ENCODE data around the gene ACRBP. TPM values are rescaled to one million over a fixed set of nuclear protein-coding genes. Genes with fewer than 3 reads are reported as not detected.

The ACRBP gene
- total and polyA plus RNA-seq, 2 donors (not counting 1 experiment from before 2014, with no cell fraction given), result 10.7 to 12.3 TPM

- Histone ChIP-seq H3K4me2 (replicated peaks; ENCODE audit: low read depth, low read length, poor library complexity, severe bottlenecking) (no peak overlapping the region), H3K4me1 (ENCODE audit: control insufficient read depth in 2 of 2, insufficient read depth in 2 of 2, low read length in 2 of 2) (peaks cover 7 to 36% of the 10 kb centered on the region in 2 donors), H3K36me3 (replicated peaks in 1 of 2; ENCODE audit: control extremely low read depth in 1 of 2, control insufficient read depth in 1 of 2, extremely low read depth in 1 of 2, insufficient read depth in 2 of 2, low read length in 1 of 2) (peaks cover 0 to 39% of the 10 kb centered on the region in 2 experiments), H3K79me2 (ENCODE audit: control insufficient read depth, insufficient read depth, low read length) (peaks cover 57% of the 10 kb centered on the region), H3K9ac (ENCODE audit: low read length) (no peak overlapping the region), H3K27ac (ENCODE audit: low read length in 2 of 2) (peak overlapping the region in 1 of 2 donors; percentile 60), H4K20me1 (ENCODE audit: control insufficient read depth, insufficient read depth, low read length, poor library complexity, severe bottlenecking) (peaks cover 29% of the 10 kb centered on the region), H3K27me3 (replicated peaks in 1 of 4; ENCODE audit: control extremely low read depth in 1 of 4, control insufficient read depth in 3 of 4, insufficient read depth in 4 of 4, low read length in 3 of 4) (no peaks in the 10 kb centered on the region), H3K4me3 (ENCODE audit: control extremely low read depth in 1 of 5, extremely low read depth in 1 of 5, insufficient read depth in 1 of 5, low read depth in 2 of 5, low read length in 4 of 5) (no peak overlapping the region), H2AFZ (ENCODE audit: insufficient read depth, low read depth, low read length, poor library complexity, severe bottlenecking) (no peak overlapping the region), H3K9me3 (ENCODE audit: control extremely low read depth in 1 of 3, control insufficient read depth in 2 of 3, insufficient read depth in 1 of 3, low read length in 2 of 3) (no peaks in the 10 kb centered on the region)
- H3K4me3 Mint-ChIP-seq, result no peak overlapping the region
- WGBS (ENCODE audit: insufficient coverage), result 80% methylated on average over 3 of the region's 5 CpGs
- ChIA-PET POLR2A (interaction anchor here (0.6 to 2.4 kb wide), 3 partner anchors 17 to 170 kb away, joined by 3 to 12 read pairs (median 3); partner anchors contain the start of gene LPAR5), CTCF (interaction anchor here (0.9 to 6.5 kb wide), 12 partner anchors 15 to 135 kb away, joined by 3 to 58 read pairs (median 3); partner anchors contain the start of gene LPAR5)
- H3K27ac Mint-ChIP-seq, result peak overlapping the region; percentile 82
- TF ChIP-seq EZH2 (IDR thresholded peaks at IDR 0.05; ENCODE audit: borderline replicate concordance, insufficient read depth, low read depth, low read length, poor library complexity, severe bottlenecking), result no peak
- no peak for TF ChIP-seq CTCF (IDR thresholded peaks at IDR 0.05)
- no peak for DNase-seq
- H3K27me3 Mint-ChIP-seq, result no peaks in the 10 kb centered on the region
- H3K4me1 Mint-ChIP-seq, result peaks cover 47% of the 10 kb centered on the region
- no peaks in the 10 kb centered on the region for H3K9me3 Mint-ChIP-seq (ENCODE audit: insufficient read depth)
- no peak for ATAC-seq (ENCODE audit: low read depth)
- intact Hi-C loops (cut with micrococcal nuclease), result no loop called here
These were observed 28.6 kb downstream of the ACRBP start for GRCh38 chr12:6618483-6619225.

- intact Hi-C loops (cut with micrococcal nuclease), result loop anchor here (2.0 kb wide), 1 partner anchor 17 kb away; no protein-coding TSS in a partner anchor
- no peak overlapping the region for H3K4me3 ChIP-seq (ENCODE audit: control extremely low read depth in 1 of 5, extremely low read depth in 1 of 5, insufficient read depth in 1 of 5, low read depth in 2 of 5, low read length in 4 of 5)
- CTCF ChIA-PET, result interaction anchor here (0.9 to 3.3 kb wide), 9 partner anchors 11 to 108 kb away, joined by 3 to 18 read pairs (median 5); partner anchors contain the start of genes COPS7A, NOP2 and ZNF384
- H3K27me3 Mint-ChIP-seq, result no peaks in the 10 kb centered on the region
- no peak overlapping the region for H3K4me2 ChIP-seq (replicated peaks; ENCODE audit: low read depth, low read length, poor library complexity, severe bottlenecking)
- peaks cover 29% of the 10 kb centered on the region for H4K20me1 ChIP-seq (ENCODE audit: control insufficient read depth, insufficient read depth, low read length, poor library complexity, severe bottlenecking)
- no peaks in the 10 kb centered on the region for H3K9me3 ChIP-seq (ENCODE audit: control extremely low read depth in 1 of 3, control insufficient read depth in 2 of 3, insufficient read depth in 1 of 3, low read length in 2 of 3)
- peaks cover 0 to 22% of the 10 kb centered on the region in 2 experiments for H3K36me3 ChIP-seq (replicated peaks in 1 of 2; ENCODE audit: control extremely low read depth in 1 of 2, control insufficient read depth in 1 of 2, extremely low read depth in 1 of 2, insufficient read depth in 2 of 2, low read length in 1 of 2)
- no peak overlapping the region for H2AFZ ChIP-seq (ENCODE audit: insufficient read depth, low read depth, low read length, poor library complexity, severe bottlenecking)
- H3K4me1 ChIP-seq (ENCODE audit: control insufficient read depth in 2 of 2, insufficient read depth in 2 of 2, low read length in 2 of 2), result peaks cover 32 to 59% of the 10 kb centered on the region in 2 donors
- peaks cover 58% of the 10 kb centered on the region for H3K79me2 ChIP-seq (ENCODE audit: control insufficient read depth, insufficient read depth, low read length)
- POLR2A ChIA-PET, result interaction anchor here (0.8 to 1.5 kb wide), 3 partner anchors 20 to 45 kb away, joined by 3 to 4 read pairs (median 3); partner anchors contain the start of gene LPAR5
- TF ChIP-seq EZH2 (IDR thresholded peaks at IDR 0.05; ENCODE audit: borderline replicate concordance, insufficient read depth, low read depth, low read length, poor library complexity, severe bottlenecking) (no peak), CTCF (IDR thresholded peaks at IDR 0.05) (no peak)
- DNase-seq (no peak), ATAC-seq (ENCODE audit: low read depth) (no peak)
- peak overlapping the region; percentile 2 to 60 for H3K27ac ChIP-seq (ENCODE audit: low read length in 2 of 2)
- 100% methylated on average over 1 of the region's 3 CpGs for WGBS (ENCODE audit: insufficient coverage)
- H3K27me3 ChIP-seq (replicated peaks in 1 of 4; ENCODE audit: control extremely low read depth in 1 of 4, control insufficient read depth in 3 of 4, insufficient read depth in 4 of 4, low read length in 3 of 4), result no peaks in the 10 kb centered on the region
- no peak overlapping the region for H3K9ac ChIP-seq (ENCODE audit: low read length)
- no peaks in the 10 kb centered on the region for H3K9me3 Mint-ChIP-seq (ENCODE audit: insufficient read depth)
- H3K4me1 Mint-ChIP-seq, result peaks cover 64% of the 10 kb centered on the region
- H3K27ac Mint-ChIP-seq, result peak overlapping the region; percentile 43
- no peak overlapping the region for H3K4me3 Mint-ChIP-seq
These were observed 31.4 kb downstream of the ACRBP start for GRCh38 chr12:6615802-6616201.

Data from B cell (primary cell).